ENCODE measurements around the gene RHOXF1.

GRCh38 chrX:120087289-120088017 lies 28.3 kb downstream of the RHOXF1 start:
- TF ChIP-seq CTCF (conservative IDR thresholded peaks at IDR 0.05), result no peak
- no peak for TF ChIP-seq ZFX (IDR thresholded peaks at IDR 0.05)
